SH-SY5Y (cell line): ENCODE results near the gene SLAMF7.

ENCODE experiments used
- GATA2 ChIP-seq: IDR thresholded peaks from 2 replicates; pipeline ENCODE4 v1.6.1; 2011; ENCODE audit warnings: mild to moderate bottlenecking, low read depth, low read length
- GATA3 ChIP-seq: IDR thresholded peaks from 2 replicates; pipeline ENCODE4 v1.6.1; 2011; ENCODE audit warnings: low read depth, mild to moderate bottlenecking, low read length, moderate library complexity

Gene SLAMF7, protein sequence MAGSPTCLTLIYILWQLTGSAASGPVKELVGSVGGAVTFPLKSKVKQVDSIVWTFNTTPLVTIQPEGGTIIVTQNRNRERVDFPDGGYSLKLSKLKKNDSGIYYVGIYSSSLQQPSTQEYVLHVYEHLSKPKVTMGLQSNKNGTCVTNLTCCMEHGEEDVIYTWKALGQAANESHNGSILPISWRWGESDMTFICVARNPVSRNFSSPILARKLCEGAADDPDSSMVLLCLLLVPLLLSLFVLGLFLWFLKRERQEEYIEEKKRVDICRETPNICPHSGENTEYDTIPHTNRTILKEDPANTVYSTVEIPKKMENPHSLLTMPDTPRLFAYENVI

DNA sequence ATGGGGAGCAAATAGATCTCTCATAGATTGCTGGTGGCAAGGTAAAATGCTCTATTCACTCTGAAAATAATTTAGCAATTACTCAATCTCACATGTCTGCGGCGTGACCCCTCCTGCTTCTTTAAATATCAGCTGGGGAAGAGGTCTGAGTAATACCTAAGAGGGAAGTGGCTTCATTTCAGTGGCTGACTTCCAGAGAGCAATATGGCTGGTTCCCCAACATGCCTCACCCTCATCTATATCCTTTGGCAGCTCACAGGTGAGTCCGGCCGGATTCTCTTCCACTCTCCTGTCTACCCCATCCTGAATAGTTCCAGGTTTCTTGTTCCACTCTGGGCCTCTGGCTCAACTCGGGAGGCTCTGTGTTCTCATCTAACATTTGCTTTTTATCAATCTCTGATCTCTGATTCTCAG is at the start of gene SLAMF7:
Gene SLAMF7 (plus strand): TSS at position 150 of the 414 bp plus-strand sequence. CDS start 55 bp downstream, at position 205.
- TF ChIP-seq GATA2, result no peak
- no peak for TF ChIP-seq GATA3

DNA sequence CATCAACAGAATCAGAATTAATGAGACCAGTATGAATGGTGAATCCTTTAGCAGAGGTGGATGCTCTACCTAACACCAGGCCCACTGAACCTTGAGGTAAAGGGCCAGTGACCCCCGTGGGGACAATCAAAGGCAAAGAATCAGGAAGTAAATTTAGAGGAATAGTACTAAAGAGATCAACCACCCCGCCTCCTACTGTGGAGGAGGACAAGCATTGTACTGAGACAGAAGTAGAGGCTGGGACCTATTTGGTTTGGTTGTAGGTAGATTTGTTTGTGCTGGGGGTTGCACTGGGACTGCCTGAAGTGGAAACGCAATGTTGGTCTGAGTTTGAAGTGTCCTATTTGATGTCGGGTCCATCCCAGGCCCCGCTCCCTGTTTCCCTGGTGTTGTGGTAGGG is 36.9 kb upstream of the SLAMF7 start:
- no peak for TF ChIP-seq GATA2
- TF ChIP-seq GATA3, result no peak

GRCh38 chr1:160704250-160704649 is 34.8 kb upstream of the SLAMF7 start:
- TF ChIP-seq GATA2 (no peak), GATA3 (no peak)

GRCh38 chr1:160705742-160706141 is 33.3 kb upstream of the SLAMF7 start:
- TF ChIP-seq GATA3 (no peak), GATA2 (no peak)

- TF ChIP-seq GATA3, result no peak
These were observed 32.4 kb upstream of the SLAMF7 start for GRCh38 chr1:160706526-160707235.

- TF ChIP-seq GATA3 (no peak), GATA2 (no peak)
These were observed 31.6 kb upstream of the SLAMF7 start for GRCh38 chr1:160707236-160708064.

DNA sequence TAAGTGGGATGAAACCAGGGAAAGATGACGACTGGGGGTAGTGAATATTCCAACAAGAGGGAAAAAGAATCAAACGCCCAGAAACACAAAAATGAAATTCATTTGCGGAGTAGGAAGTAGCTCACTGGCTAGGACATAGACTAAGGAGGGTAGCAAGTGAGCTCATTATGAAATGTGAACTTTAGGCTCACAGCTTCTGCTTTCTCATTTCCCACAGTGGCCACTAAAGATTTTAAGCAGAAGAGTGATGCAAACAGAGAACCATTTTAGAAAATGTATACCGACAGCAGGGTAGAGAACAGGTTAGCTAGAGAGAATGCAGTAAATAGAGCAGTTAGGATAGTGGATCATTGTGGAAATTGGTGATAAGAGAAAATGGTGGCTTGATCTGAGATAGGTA is 30.9 kb upstream of the SLAMF7 start:
- TF ChIP-seq GATA3, result no peak
- TF ChIP-seq GATA2, result no peak

- TF ChIP-seq GATA3 (no peak), GATA2 (no peak)
These were observed 30.2 kb upstream of the SLAMF7 start for GRCh38 chr1:160708801-160709200.

DNA sequence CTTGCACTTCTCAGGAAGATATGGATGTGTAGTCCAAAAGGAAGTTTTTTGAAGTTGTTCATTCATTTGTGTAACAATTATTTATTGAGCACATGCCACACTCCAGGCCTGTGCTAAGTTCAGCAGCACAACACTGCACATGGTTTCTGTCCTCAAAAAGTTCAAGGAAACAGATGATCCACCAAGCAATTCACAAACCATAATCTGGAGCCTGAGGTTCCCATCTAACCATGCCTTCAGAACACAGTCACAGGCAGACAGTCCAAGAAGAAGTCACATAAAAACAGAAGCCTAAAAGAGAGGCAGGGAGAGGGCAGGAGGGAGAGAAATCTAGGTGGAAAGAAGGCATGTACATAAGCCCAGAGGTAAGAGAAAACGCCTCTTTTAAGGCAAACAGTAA is 29.3 kb upstream of the SLAMF7 start:
- TF ChIP-seq GATA3 (no peak), GATA2 (no peak)

- no peak for TF ChIP-seq GATA3
- TF ChIP-seq GATA2, result no peak
These were observed 28.4 kb upstream of the SLAMF7 start for GRCh38 chr1:160710517-160711252.

GRCh38 chr1:160711276-160711601 is 27.8 kb upstream of the SLAMF7 start:
- TF ChIP-seq GATA3, result no peak
- no peak for TF ChIP-seq GATA2

GRCh38 chr1:160711602-160712311 is 27.3 kb upstream of the SLAMF7 start, which contains the start of gene CD48:
Gene CD48 (minus strand): TSS chr1:160711822. CDS start chr1:160711763, 59 bp downstream.
- TF ChIP-seq GATA2, result no peak
- TF ChIP-seq GATA3, result no peak

DNA sequence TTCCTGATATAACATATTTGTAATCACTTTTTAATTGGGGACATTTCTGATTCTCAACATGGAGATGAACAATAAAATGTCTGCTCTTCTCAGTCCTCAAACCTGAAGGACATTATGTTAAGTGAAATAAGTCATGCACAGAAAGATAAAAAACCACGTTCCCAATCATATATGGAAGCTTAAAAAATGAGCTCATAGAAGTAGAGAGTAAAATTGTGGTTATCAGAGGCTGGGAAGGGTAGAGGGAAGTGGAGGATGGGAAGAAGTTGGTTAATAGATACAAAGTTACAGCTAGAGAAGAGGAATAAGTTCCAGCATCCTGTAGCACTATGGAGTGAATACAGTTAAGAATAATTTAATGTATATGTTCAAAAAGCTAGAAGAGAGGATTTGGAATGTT is 25.9 kb upstream of the SLAMF7 start:
- no peak for TF ChIP-seq GATA3
- TF ChIP-seq GATA2, result no peak
